Measurements from ENCODE around the gene SIGLEC12. TPM values are rescaled to one million over a fixed set of nuclear protein-coding genes. Genes with fewer than 3 reads are reported as not detected.

Gene SIGLEC12
- total and polyA plus RNA-seq, 9 of the 15 experiments (the other 6 are each of a cell fraction or from before 2014, with no cell fraction given) = 0.08 to 1.3 (median 0.54) TPM

DNA sequence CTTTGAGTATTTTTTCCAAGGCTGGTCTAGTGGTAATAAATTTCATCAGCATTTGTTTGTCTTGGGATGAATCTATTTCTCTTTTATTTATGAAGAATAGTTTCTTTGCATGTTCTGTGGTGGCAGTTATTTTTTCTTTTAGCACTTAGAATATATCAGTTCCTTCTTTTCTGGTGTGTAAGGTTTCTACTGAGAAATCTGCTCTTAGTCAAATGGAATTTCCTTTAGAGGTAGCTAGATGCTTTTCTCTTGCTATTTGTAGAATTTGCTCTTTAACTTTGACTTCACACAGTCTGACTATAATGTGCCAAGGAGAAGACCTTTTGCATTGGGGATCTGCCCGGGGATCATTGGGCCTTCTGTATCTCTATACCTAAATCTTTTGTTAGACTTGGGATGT, 33.9 kb upstream of the SIGLEC12 start:
- FAIRE-seq = no peak
- no peaks in the 10 kb centered on the region for H4K20me1 ChIP-seq (replicated peaks; ENCODE audit: control insufficient read depth, insufficient read depth, low read length)
- H3K79me2 ChIP-seq (ENCODE audit: control insufficient read depth, insufficient read depth, low read length) = peaks cover 11% of the 10 kb centered on the region
- intact Hi-C loops (cut with micrococcal nuclease) = no loop called here
- TF ChIP-seq SMARCA4 (IDR thresholded peaks at IDR 0.05) = no peak
- TF ChIP-seq MEIS2 (IDR thresholded peaks at IDR 0.05; ENCODE audit: partially characterized antibody) = no peak
- TF ChIP-seq PURB (CRISPR knock-in tag; IDR thresholded peaks at IDR 0.05; ENCODE audit: low read depth) = no peak
- no peak for TF ChIP-seq PPARD (CRISPR knock-in tag; IDR thresholded peaks at IDR 0.05)
- no peak for TF ChIP-seq HNRNPUL1 (IDR thresholded peaks at IDR 0.05; ENCODE audit: low read length)
- TF ChIP-seq ZNF584 (CRISPR knock-in tag; IDR thresholded peaks at IDR 0.05; ENCODE audit: low read depth) = no peak
- TF ChIP-seq HNRNPL (IDR thresholded peaks at IDR 0.05; ENCODE audit: low read depth, low read length) = no peak
- TF ChIP-seq, protein P1, sequence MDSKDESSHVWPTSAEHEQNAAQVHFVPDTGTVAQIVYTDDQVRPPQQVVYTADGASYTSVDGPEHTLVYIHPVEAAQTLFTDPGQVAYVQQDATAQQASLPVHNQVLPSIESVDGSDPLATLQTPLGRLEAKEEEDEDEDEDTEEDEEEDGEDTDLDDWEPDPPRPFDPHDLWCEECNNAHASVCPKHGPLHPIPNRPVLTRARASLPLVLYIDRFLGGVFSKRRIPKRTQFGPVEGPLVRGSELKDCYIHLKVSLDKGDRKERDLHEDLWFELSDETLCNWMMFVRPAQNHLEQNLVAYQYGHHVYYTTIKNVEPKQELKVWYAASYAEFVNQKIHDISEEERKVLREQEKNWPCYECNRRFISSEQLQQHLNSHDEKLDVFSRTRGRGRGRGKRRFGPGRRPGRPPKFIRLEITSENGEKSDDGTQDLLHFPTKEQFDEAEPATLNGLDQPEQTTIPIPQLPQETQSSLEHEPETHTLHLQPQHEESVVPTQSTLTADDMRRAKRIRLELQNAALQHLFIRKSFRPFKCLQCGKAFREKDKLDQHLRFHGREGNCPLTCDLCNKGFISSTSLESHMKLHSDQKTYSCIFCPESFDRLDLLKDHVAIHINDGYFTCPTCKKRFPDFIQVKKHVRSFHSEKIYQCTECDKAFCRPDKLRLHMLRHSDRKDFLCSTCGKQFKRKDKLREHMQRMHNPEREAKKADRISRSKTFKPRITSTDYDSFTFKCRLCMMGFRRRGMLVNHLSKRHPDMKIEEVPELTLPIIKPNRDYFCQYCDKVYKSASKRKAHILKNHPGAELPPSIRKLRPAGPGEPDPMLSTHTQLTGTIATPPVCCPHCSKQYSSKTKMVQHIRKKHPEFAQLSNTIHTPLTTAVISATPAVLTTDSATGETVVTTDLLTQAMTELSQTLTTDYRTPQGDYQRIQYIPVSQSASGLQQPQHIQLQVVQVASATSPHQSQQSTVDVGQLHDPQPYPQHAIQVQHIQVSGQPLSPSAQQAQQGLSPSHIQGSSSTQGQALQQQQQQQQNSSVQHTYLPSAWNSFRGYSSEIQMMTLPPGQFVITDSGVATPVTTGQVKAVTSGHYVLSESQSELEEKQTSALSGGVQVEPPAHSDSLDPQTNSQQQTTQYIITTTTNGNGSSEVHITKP (IDR thresholded peaks at IDR 0.05; ENCODE audit: partially characterized antibody) = no peak
- no peak for TF ChIP-seq TCF15 (CRISPR knock-in tag; IDR thresholded peaks at IDR 0.05)
- TF ChIP-seq SREBF2 (CRISPR knock-in tag; IDR thresholded peaks at IDR 0.05) = no peak
- no peak for TF ChIP-seq SP1 (CRISPR knock-in tag; IDR thresholded peaks at IDR 0.05)
- no peak for TF ChIP-seq PTTG1 (tag; IDR thresholded peaks at IDR 0.05; ENCODE audit: low read depth)
- TF ChIP-seq SNIP1 (IDR thresholded peaks at IDR 0.05; ENCODE audit: low read depth) = no peak
- WGBS (ENCODE audit: insufficient coverage, low coverage, missing lambda C conversion rate) = 86% methylated on average over 1 of the region's 1 CpG
- ChIA-PET POLR2A (interaction anchor here (2.4 kb wide), 1 partner anchor 12 kb away, joined by 14 read pairs; no protein-coding TSS in a partner anchor), CTCF (ENCODE audit: low intra/inter-chr PET ratio) (no interaction called here)
- H3K27ac ChIP-seq (ENCODE audit: extremely low read depth, low read depth, low read length) = no peak overlapping the region
- in situ Hi-C loops (cut with MboI) = no loop called here
- BruUV-seq (replicated peaks) = no TSS peak
- peaks cover 14 to 19% of the 10 kb centered on the region in 2 experiments for H3K4me1 ChIP-seq (replicated peaks in 1 of 2; ENCODE audit: control insufficient read depth in 2 of 2, insufficient read depth in 2 of 2, low read length in 2 of 2)
- no peaks in the 10 kb centered on the region for H3K27me3 ChIP-seq (ENCODE audit: control insufficient read depth in 2 of 2, insufficient read depth in 2 of 2, low read length in 2 of 2)
- H3K36me3 ChIP-seq (ENCODE audit: control insufficient read depth, insufficient read depth, low read length) = no peaks in the 10 kb centered on the region
- no peak overlapping the region for H3K4me3 ChIP-seq
- no peak overlapping the region for H3K9ac ChIP-seq (ENCODE audit: insufficient read depth in 1 of 2, low read depth in 2 of 2, low read length in 2 of 2)
- H3K4me2 ChIP-seq (ENCODE audit: insufficient read depth, low read length) = no peak overlapping the region
- no peak overlapping the region for H2AFZ ChIP-seq (ENCODE audit: low read depth, low read length)
- DNase-seq (ENCODE audit: extremely low read depth in 1 of 4, low spot score in 3 of 4) = no peak
- H3K9me1 ChIP-seq (ENCODE audit: control insufficient read depth, insufficient read depth, low read length) = no peaks in the 10 kb centered on the region
- H3K9me3 ChIP-seq (replicated peaks; ENCODE audit: control insufficient read depth, insufficient read depth, low read depth, low read length) = no peaks in the 10 kb centered on the region; the same call in 1 of the 2 replicates
- ATAC-seq = no peak

Data from K562 (cell line).